MCF 10A (cell line): Measurements from ENCODE around the gene CLRN2. TPM values are rescaled to one million over a fixed set of nuclear protein-coding genes. Genes with fewer than 3 reads are reported as not detected.
A peak's percentile ranks its signal among the peaks of the same experiment; 100 is the strongest.

Source experiments
- BruUV-seq: library from RNA; stranded (reverse); fragments of 400-500 nt; replicated peaks from 2 replicates; lab custom pipeline; 2021; lab: Mats Ljungman, UMichigan
- CTCF ChIA-PET: fragments of 300-600 bp; sonication (Branson Sonifier 250); formaldehyde crosslinking; extraction: SDS; loops from one replicate; lab custom pipeline; 2021; ENCODE audit warnings: antibody characterized with exemption, inconsistent platforms; lab: Yijun Ruan, JAX
- POLR2A ChIA-PET: fragments of 300-600, 350-650 bp; sonication (Branson Sonifier 250); formaldehyde crosslinking; extraction: SDS; loops from one replicate; lab custom pipeline; 2020; ENCODE audit warnings: antibody characterized with exemption, inconsistent platforms; lab: Yijun Ruan, JAX
- DNase-seq: peaks from one replicate; pipeline ENCODE4 v3.0.0-alpha.2; 2018; ENCODE audit not compliant: unreplicated experiment
- H3K27ac Mint-ChIP-seq: one replicate; pipeline ENCODE4 v1.8.0; 2022; ENCODE audit warnings: mild to moderate bottlenecking, low read depth, mixed read lengths; ENCODE audit not compliant: unreplicated experiment
- H3K27me3 Mint-ChIP-seq: one replicate; pipeline ENCODE4 v1.8.0; 2022; ENCODE audit warnings: mixed read lengths; ENCODE audit not compliant: insufficient read depth, unreplicated experiment
- H3K36me3 Mint-ChIP-seq: one replicate; pipeline ENCODE4 v1.8.0; 2022; ENCODE audit warnings: mild to moderate bottlenecking, moderate library complexity, mixed read lengths; ENCODE audit not compliant: insufficient read depth, unreplicated experiment
- H3K4me1 Mint-ChIP-seq: one replicate; pipeline ENCODE4 v1.8.0; 2022; ENCODE audit warnings: mixed read lengths; ENCODE audit not compliant: insufficient read depth, unreplicated experiment
- H3K4me3 Mint-ChIP-seq: one replicate; pipeline ENCODE4 v1.8.0; 2022; ENCODE audit warnings: mild to moderate bottlenecking, moderate library complexity, mixed read lengths; ENCODE audit not compliant: unreplicated experiment
- H3K9me3 Mint-ChIP-seq: one replicate; pipeline ENCODE4 v1.8.0; 2022; ENCODE audit warnings: mixed read lengths; ENCODE audit not compliant: unreplicated experiment
- CTCF ChIP-seq: fragments of 200-600 bp; IDR thresholded peaks from one replicate; pipeline ENCODE4 v1.8.0; 2022; ENCODE audit warnings: antibody characterized with exemption, mild to moderate bottlenecking; ENCODE audit not compliant: unreplicated experiment
- intact Hi-C: fragments of 100-400 bp; cut with micrococcal nuclease; formaldehyde crosslinking; loops from 2 replicates; pipeline ENCODE4 v1.14.1; 2022
- total RNA-seq: library from RNA; stranded (reverse); gene quantifications from 2 replicates; pipeline ENCODE4 v1.2.3, GENCODE V29; 2022

The CLRN2 gene
- total RNA-seq, 1 experiment from 2014 or later, result not detected

- Mint-ChIP-seq H3K27me3 (no peaks in the 10 kb centered on the region), H3K36me3 (peaks cover 66% of the 10 kb centered on the region), H3K4me3 (no peak overlapping the region), H3K4me1 (peaks cover 9% of the 10 kb centered on the region), H3K9me3 (no peaks in the 10 kb centered on the region), H3K27ac (no peak overlapping the region)
- TF ChIP-seq CTCF, result no peak
- ChIA-PET CTCF (interaction anchor here (0.6 to 1.8 kb wide), 2 partner anchors 11 to 19 kb away, joined by 3 to 13 read pairs; no protein-coding TSS in a partner anchor), POLR2A (no interaction called here)
- DNase-seq, result no peak
- intact Hi-C loops, result no loop called here
- no TSS peak for BruUV-seq
These were observed 22.1 kb upstream of the CLRN2 start for GRCh38 chr4:17492876-17493275.

- DNase-seq, result no peak
- no peaks in the 10 kb centered on the region for H3K9me3 Mint-ChIP-seq
- CTCF ChIA-PET, result interaction anchor here (1.2 to 1.8 kb wide), 2 partner anchors 18 to 20 kb away, joined by 3 to 13 read pairs; partner anchors contain the start of gene QDPR
- H3K27me3 Mint-ChIP-seq, result no peaks in the 10 kb centered on the region
- intact Hi-C loops, result no loop called here
- BruUV-seq, result no TSS peak
- H3K36me3 Mint-ChIP-seq, result peaks cover 66% of the 10 kb centered on the region
- no peak overlapping the region for H3K4me3 Mint-ChIP-seq
- peaks cover 9% of the 10 kb centered on the region for H3K4me1 Mint-ChIP-seq
- no peak for TF ChIP-seq CTCF
- POLR2A ChIA-PET, result no interaction called here
- H3K27ac Mint-ChIP-seq, result no peak overlapping the region
These were observed 21.3 kb upstream of the CLRN2 start for GRCh38 chr4:17493619-17494018.

- peak; percentile 50 for DNase-seq
- H3K27me3 Mint-ChIP-seq, result no peaks in the 10 kb centered on the region
- peaks cover 66% of the 10 kb centered on the region for H3K36me3 Mint-ChIP-seq
- no peak overlapping the region for H3K27ac Mint-ChIP-seq
- TF ChIP-seq CTCF, result no peak
- peaks cover 9% of the 10 kb centered on the region for H3K4me1 Mint-ChIP-seq
- no peaks in the 10 kb centered on the region for H3K9me3 Mint-ChIP-seq
- POLR2A ChIA-PET, result interaction anchor here (0.7 to 1.4 kb wide), 2 partner anchors 9 to 16 kb away, joined by 4 read pairs; no protein-coding TSS in a partner anchor
- no TSS peak for BruUV-seq
- intact Hi-C loops, result no loop called here
- no peak overlapping the region for H3K4me3 Mint-ChIP-seq
- CTCF ChIA-PET, result interaction anchor here (1.2 kb wide), 1 partner anchor 17 kb away, joined by 3 read pairs; the partner anchor contains the start of gene QDPR
These were observed 20.4 kb upstream of the CLRN2 start for GRCh38 chr4:17494258-17495190.

- no peak overlapping the region for H3K4me3 Mint-ChIP-seq
- peaks cover 9% of the 10 kb centered on the region for H3K4me1 Mint-ChIP-seq
- TF ChIP-seq CTCF, result no peak
- intact Hi-C loops, result no loop called here
- no peak for DNase-seq
- H3K36me3 Mint-ChIP-seq, result peaks cover 75% of the 10 kb centered on the region
- ChIA-PET POLR2A (interaction anchor here (1.1 kb wide), 1 partner anchor 117 kb away, joined by 3 read pairs; no protein-coding TSS in a partner anchor), CTCF (no interaction called here)
- H3K27ac Mint-ChIP-seq, result no peak overlapping the region
- no peaks in the 10 kb centered on the region for H3K9me3 Mint-ChIP-seq
- no peaks in the 10 kb centered on the region for H3K27me3 Mint-ChIP-seq
- no TSS peak for BruUV-seq
These were observed 17.0 kb upstream of the CLRN2 start for GRCh38 chr4:17497890-17498523.
